Osteoblast (primary cell): ENCODE results near the gene SH2B3. TPM values are rescaled to one million over a fixed set of nuclear protein-coding genes. Genes with fewer than 3 reads are reported as not detected.

Source experiments
- DNase-seq: peaks from one replicate; pipeline ENCODE4 v3.0.0; 2011; ENCODE audit warnings: low spot score, mixed read lengths; ENCODE audit not compliant: insufficient read length; ENCODE audit errors: missing footprints
- H2AFZ ChIP-seq: 2 replicates; pipeline ENCODE4 v1.6.0; 2011; ENCODE audit warnings: mild to moderate bottlenecking, low read length
- H3K27ac ChIP-seq: 2 replicates; pipeline ENCODE4 v1.5.1; 2011; ENCODE audit warnings: mild to moderate bottlenecking, low read depth, low read length, moderate library complexity
- H3K27me3 ChIP-seq: 2 replicates; pipeline ENCODE4 v1.6.0; 2012; ENCODE audit warnings: mild to moderate bottlenecking, control low read depth, inconsistent platforms, low read length, moderate library complexity; ENCODE audit not compliant: insufficient read depth
- H3K36me3 ChIP-seq: 2 replicates; pipeline ENCODE4 v1.5.1; 2011; ENCODE audit warnings: mild to moderate bottlenecking, low read length, control low read depth, moderate library complexity; ENCODE audit not compliant: insufficient read depth
- H3K4me1 ChIP-seq: 2 replicates; pipeline ENCODE4 v1.5.1; 2011; ENCODE audit warnings: mild to moderate bottlenecking, low read length, control low read depth, moderate library complexity; ENCODE audit not compliant: insufficient read depth
- H3K4me2 ChIP-seq: 2 replicates; pipeline ENCODE4 v1.6.0; 2011; ENCODE audit warnings: mild to moderate bottlenecking, low read length; ENCODE audit not compliant: insufficient read depth
- H3K4me3 ChIP-seq: fragments of 200-600 bp; sonication (generic); 3 replicates; pipeline ENCODE4 v1.5.1; 2012; ENCODE audit warnings: mild to moderate bottlenecking, low read length, inconsistent platforms; ENCODE audit not compliant: insufficient read depth
- H3K79me2 ChIP-seq: 2 replicates; pipeline ENCODE4 v1.6.0; 2012; ENCODE audit warnings: mild to moderate bottlenecking, low read length, control low read depth, inconsistent platforms; ENCODE audit not compliant: insufficient read depth
- H3K9me3 ChIP-seq: 2 replicates; pipeline ENCODE4 v1.5.1; 2011; ENCODE audit warnings: low read depth, low read length, control low read depth
- H4K20me1 ChIP-seq: 2 replicates; pipeline ENCODE4 v1.6.0; 2012; ENCODE audit warnings: mild to moderate bottlenecking, low read length, control low read depth; ENCODE audit not compliant: insufficient read depth
- total RNA-seq: library from RNA; depleted of rRNA; stranded (reverse); fragments of >200 nt; gene quantifications from 2 replicates; pipeline ENCODE4 v1.2.3, GENCODE V29; 2012
- TF ChIP-seq, protein P1 (sequence below): IDR thresholded peaks from 2 replicates; pipeline ENCODE4 v1.5.1; 2011; ENCODE audit warnings: mild to moderate bottlenecking, low read depth, low read length, moderate library complexity; ENCODE audit errors: extremely low read depth

SH2B3 gene
- total RNA-seq, 1 donor, result 51.4 TPM

DNA sequence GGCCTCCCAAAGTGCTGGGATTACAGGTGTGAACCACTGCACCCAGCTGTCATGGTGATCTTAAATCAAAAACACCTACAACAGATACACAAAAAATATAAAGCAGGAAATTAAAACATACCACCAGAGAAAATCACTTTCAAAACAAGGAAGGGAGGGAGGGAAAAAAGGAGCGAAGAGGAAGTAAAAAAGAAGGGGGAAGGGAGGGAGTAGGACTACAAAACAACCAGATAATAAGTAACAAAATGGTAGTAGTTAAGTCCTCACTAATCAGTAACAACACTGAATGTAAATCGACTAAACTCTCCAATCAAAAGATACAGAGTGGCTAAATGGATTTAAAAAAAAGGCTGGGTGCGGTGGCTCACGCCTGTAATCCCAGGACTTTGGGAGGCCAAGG lies 89.0 kb downstream of the SH2B3 start:
- Histone ChIP-seq H3K4me1 (peaks cover 18% of the 10 kb centered on the region), H4K20me1 (peaks cover 24% of the 10 kb centered on the region), H2AFZ (no peak overlapping the region), H3K4me3 (no peak overlapping the region), H3K4me2 (no peak overlapping the region), H3K79me2 (peaks cover 50% of the 10 kb centered on the region), H3K27ac (no peak overlapping the region), H3K27me3 (no peaks in the 10 kb centered on the region), H3K36me3 (peaks cover 49% of the 10 kb centered on the region), H3K9me3 (no peaks in the 10 kb centered on the region)
- TF ChIP-seq, protein P1, sequence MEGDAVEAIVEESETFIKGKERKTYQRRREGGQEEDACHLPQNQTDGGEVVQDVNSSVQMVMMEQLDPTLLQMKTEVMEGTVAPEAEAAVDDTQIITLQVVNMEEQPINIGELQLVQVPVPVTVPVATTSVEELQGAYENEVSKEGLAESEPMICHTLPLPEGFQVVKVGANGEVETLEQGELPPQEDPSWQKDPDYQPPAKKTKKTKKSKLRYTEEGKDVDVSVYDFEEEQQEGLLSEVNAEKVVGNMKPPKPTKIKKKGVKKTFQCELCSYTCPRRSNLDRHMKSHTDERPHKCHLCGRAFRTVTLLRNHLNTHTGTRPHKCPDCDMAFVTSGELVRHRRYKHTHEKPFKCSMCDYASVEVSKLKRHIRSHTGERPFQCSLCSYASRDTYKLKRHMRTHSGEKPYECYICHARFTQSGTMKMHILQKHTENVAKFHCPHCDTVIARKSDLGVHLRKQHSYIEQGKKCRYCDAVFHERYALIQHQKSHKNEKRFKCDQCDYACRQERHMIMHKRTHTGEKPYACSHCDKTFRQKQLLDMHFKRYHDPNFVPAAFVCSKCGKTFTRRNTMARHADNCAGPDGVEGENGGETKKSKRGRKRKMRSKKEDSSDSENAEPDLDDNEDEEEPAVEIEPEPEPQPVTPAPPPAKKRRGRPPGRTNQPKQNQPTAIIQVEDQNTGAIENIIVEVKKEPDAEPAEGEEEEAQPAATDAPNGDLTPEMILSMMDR, result no peak
- DNase-seq, result no peak

Other genes starting within 250 kb of the SH2B3 start
- gene PHETA1, start 36.8 kb upstream of the SH2B3 start, total RNA-seq, result 8.3 and 9.1 TPM in 2 replicates
- 39.4 and 51.9 TPM in 2 replicates for gene ATXN2, start 193.4 kb downstream of the SH2B3 start, total RNA-seq